ENCODE data around the gene REG3G. TPM values are rescaled to one million over a fixed set of nuclear protein-coding genes. Genes with fewer than 3 reads are reported as not detected.
A peak's percentile ranks its signal among the peaks of the same experiment; 100 is the strongest.

The REG3G gene
- total and polyA plus RNA-seq, 10 of the 15 experiments (the other 5 are each of a cell fraction or from before 2014, with no cell fraction given) = 0.33 TPM; not detected in 9

- no peak overlapping the region for H2AFZ ChIP-seq (ENCODE audit: control insufficient read depth, low read depth, low read length)
- H3K9me3 ChIP-seq (replicated peaks; ENCODE audit: control insufficient read depth, insufficient read depth, low read length) = no peaks in the 10 kb centered on the region; the same call in 2 of the 3 replicates
- WGBS (ENCODE audit: insufficient coverage, insufficient replicate concordance, low lambda C conversion rate, missing lambda C conversion rate) = 7% methylated on average over 4 of the region's 4 CpGs
- no peaks in the 10 kb centered on the region for H3K36me3 ChIP-seq (ENCODE audit: control insufficient read depth in 2 of 2, insufficient read depth in 2 of 2, low read length in 1 of 2)
- no peak for DNase-seq (ENCODE audit: low read depth, low spot score)
- BruUV-seq (replicated peaks) = no TSS peak
- ChIA-PET SMC1A (ENCODE audit: uncharacterized antibody, unreplicated experiment) (interaction anchor here (1.0 to 2.7 kb wide), 9 partner anchors 8 to 549 kb away, joined by 3 to 27 read pairs (median 4); no protein-coding TSS in a partner anchor), CTCF (interaction anchor here (0.8 to 8.0 kb wide), 8 partner anchors 10 to 629 kb away, joined by 3 to 101 read pairs (median 15); no protein-coding TSS in a partner anchor), RAD21 (ENCODE audit: unreplicated experiment) (interaction anchor here (0.9 to 3.0 kb wide), 5 partner anchors 17 to 308 kb away, joined by 3 to 11 read pairs (median 4); no protein-coding TSS in a partner anchor), POLR2A (no interaction called here)
- no peaks in the 10 kb centered on the region for H4K20me1 ChIP-seq (ENCODE audit: control insufficient read depth, insufficient read depth)
- H3K4me2 ChIP-seq (ENCODE audit: control insufficient read depth, insufficient read depth) = peak overlapping the region; percentile 2; the same call in 1 of the 2 replicates
- no peaks in the 10 kb centered on the region for H3K27me3 ChIP-seq (replicated peaks in 1 of 2; ENCODE audit: control insufficient read depth in 2 of 2, insufficient read depth in 2 of 2, low read length in 1 of 2)
- FAIRE-seq = no peak
- in situ Hi-C loops (cut with MboI) = loop anchor here (5.0 to 10.0 kb wide), 2 partner anchors 299 to 626 kb away; no protein-coding TSS in a partner anchor
- TF ChIP-seq ZBTB33 (IDR thresholded peaks at IDR 0.05) (no peak), SPI1 (IDR thresholded peaks at IDR 0.05; ENCODE audit: borderline replicate concordance, insufficient read depth, low read depth, low read length) (peak; percentile 47; the same call in 1 of the 2 replicates)
- H3K27ac ChIP-seq (ENCODE audit: control insufficient read depth, insufficient read depth) = 0 out of 2 replicates have a peak overlapping the region, but pooled peaks have one; percentile 4
- intact Hi-C loops (cut with micrococcal nuclease; ENCODE audit: unreplicated experiment) = no loop called here
- no peak overlapping the region for H3K4me3 ChIP-seq
- no peak overlapping the region for H3K9ac ChIP-seq (ENCODE audit: control insufficient read depth, insufficient read depth, low read length)
- no peaks in the 10 kb centered on the region for H3K79me2 ChIP-seq (ENCODE audit: control insufficient read depth, insufficient read depth, low read length)
- peak; percentile 6 for ATAC-seq
- peaks cover 33% of the 10 kb centered on the region for H3K4me1 ChIP-seq (ENCODE audit: control insufficient read depth, insufficient read depth, low read length)
These were observed 44.6 kb upstream of the REG3G start for GRCh38 chr2:78980871-78981270.
